ENCODE measurements around the gene SPTBN5.

The SPTBN5 gene

GRCh38 chr15:41877631-41878354, 16.1 kb downstream of the SPTBN5 start:
- no peaks in the 10 kb centered on the region for H3K9me3 ChIP-seq (ENCODE audit: insufficient read depth, low read length)
- H2AFZ ChIP-seq (ENCODE audit: low read depth, low read length) = no peak overlapping the region
- H3K36me3 ChIP-seq (replicated peaks; ENCODE audit: low read depth, low read length) = no peaks in the 10 kb centered on the region
- H3K27me3 ChIP-seq (ENCODE audit: low read depth, low read length) = peaks cover 8% of the 10 kb centered on the region; the same call in 1 of the 2 replicates
- no peak overlapping the region for H3K9ac ChIP-seq (ENCODE audit: low read length)
- TF ChIP-seq CTCF (IDR thresholded peaks at IDR 0.05; ENCODE audit: low read depth, low read length) = no peak
- no peak for TF ChIP-seq EZH2phosphoT487 (IDR thresholded peaks at IDR 0.05; ENCODE audit: low read depth)
- no peaks in the 10 kb centered on the region for H3K4me1 ChIP-seq (ENCODE audit: low read length)
- H3K27ac ChIP-seq (ENCODE audit: low read length) = no peak overlapping the region
- H3K79me2 ChIP-seq (ENCODE audit: low read length) = no peaks in the 10 kb centered on the region
- no peaks in the 10 kb centered on the region for H4K20me1 ChIP-seq (ENCODE audit: insufficient read depth, low read length)
- no peak overlapping the region for H3K4me3 ChIP-seq (ENCODE audit: low read length)
- H3K4me2 ChIP-seq (ENCODE audit: low read length) = no peak overlapping the region

- no peak overlapping the region for H3K4me3 ChIP-seq (ENCODE audit: low read length)
- no peaks in the 10 kb centered on the region for H3K4me1 ChIP-seq (ENCODE audit: low read length)
- no peak overlapping the region for H3K27ac ChIP-seq (ENCODE audit: low read length)
- no peaks in the 10 kb centered on the region for H3K9me3 ChIP-seq (ENCODE audit: insufficient read depth, low read length)
- H3K27me3 ChIP-seq (ENCODE audit: low read depth, low read length) = peaks cover 10% of the 10 kb centered on the region; the same call in 1 of the 2 replicates
- TF ChIP-seq CTCF (IDR thresholded peaks at IDR 0.05; ENCODE audit: low read depth, low read length) = no peak
- H3K79me2 ChIP-seq (ENCODE audit: low read length) = no peaks in the 10 kb centered on the region
- no peaks in the 10 kb centered on the region for H3K36me3 ChIP-seq (replicated peaks; ENCODE audit: low read depth, low read length)
- H2AFZ ChIP-seq (ENCODE audit: low read depth, low read length) = no peak overlapping the region
- H4K20me1 ChIP-seq (ENCODE audit: insufficient read depth, low read length) = no peaks in the 10 kb centered on the region
- no peak overlapping the region for H3K4me2 ChIP-seq (ENCODE audit: low read length)
- H3K9ac ChIP-seq (ENCODE audit: low read length) = no peak overlapping the region
These were observed 17.2 kb downstream of the SPTBN5 start for GRCh38 chr15:41876689-41877088.

GRCh38 chr15:41876007-41876406, 17.8 kb downstream of the SPTBN5 start:
- no peak overlapping the region for H2AFZ ChIP-seq (ENCODE audit: low read depth, low read length)
- no peak for TF ChIP-seq CTCF (IDR thresholded peaks at IDR 0.05; ENCODE audit: low read depth, low read length)
- no peak for TF ChIP-seq EZH2phosphoT487 (IDR thresholded peaks at IDR 0.05; ENCODE audit: low read depth)
- H3K27me3 ChIP-seq (ENCODE audit: low read depth, low read length) = peaks cover 10% of the 10 kb centered on the region; the same call in 1 of the 2 replicates
- no peaks in the 10 kb centered on the region for H3K79me2 ChIP-seq (ENCODE audit: low read length)
- H4K20me1 ChIP-seq (ENCODE audit: insufficient read depth, low read length) = no peaks in the 10 kb centered on the region
- H3K36me3 ChIP-seq (replicated peaks; ENCODE audit: low read depth, low read length) = no peaks in the 10 kb centered on the region
- H3K4me1 ChIP-seq (ENCODE audit: low read length) = no peaks in the 10 kb centered on the region
- H3K4me2 ChIP-seq (ENCODE audit: low read length) = no peak overlapping the region
- H3K27ac ChIP-seq (ENCODE audit: low read length) = no peak overlapping the region
- no peak overlapping the region for H3K4me3 ChIP-seq (ENCODE audit: low read length)
- no peak overlapping the region for H3K9ac ChIP-seq (ENCODE audit: low read length)
- no peaks in the 10 kb centered on the region for H3K9me3 ChIP-seq (ENCODE audit: insufficient read depth, low read length)

- no peak overlapping the region for H3K4me3 ChIP-seq (ENCODE audit: low read length)
- H3K9me3 ChIP-seq (ENCODE audit: insufficient read depth, low read length) = no peaks in the 10 kb centered on the region
- H3K4me2 ChIP-seq (ENCODE audit: low read length) = no peak overlapping the region
- TF ChIP-seq EZH2phosphoT487 (IDR thresholded peaks at IDR 0.05; ENCODE audit: low read depth) (no peak), CTCF (IDR thresholded peaks at IDR 0.05; ENCODE audit: low read depth, low read length) (no peak)
- H3K27ac ChIP-seq (ENCODE audit: low read length) = no peak overlapping the region
- no peak overlapping the region for H3K9ac ChIP-seq (ENCODE audit: low read length)
- H3K27me3 ChIP-seq (ENCODE audit: low read depth, low read length) = peaks cover 10% of the 10 kb centered on the region; the same call in 1 of the 2 replicates
- H3K79me2 ChIP-seq (ENCODE audit: low read length) = no peaks in the 10 kb centered on the region
- H4K20me1 ChIP-seq (ENCODE audit: insufficient read depth, low read length) = no peaks in the 10 kb centered on the region
- H2AFZ ChIP-seq (ENCODE audit: low read depth, low read length) = no peak overlapping the region
- no peaks in the 10 kb centered on the region for H3K36me3 ChIP-seq (replicated peaks; ENCODE audit: low read depth, low read length)
- no peaks in the 10 kb centered on the region for H3K4me1 ChIP-seq (ENCODE audit: low read length)
These were observed 19.1 kb downstream of the SPTBN5 start for GRCh38 chr15:41874736-41875135.
